ENCODE results near the gene ADGRL2.

DNA sequence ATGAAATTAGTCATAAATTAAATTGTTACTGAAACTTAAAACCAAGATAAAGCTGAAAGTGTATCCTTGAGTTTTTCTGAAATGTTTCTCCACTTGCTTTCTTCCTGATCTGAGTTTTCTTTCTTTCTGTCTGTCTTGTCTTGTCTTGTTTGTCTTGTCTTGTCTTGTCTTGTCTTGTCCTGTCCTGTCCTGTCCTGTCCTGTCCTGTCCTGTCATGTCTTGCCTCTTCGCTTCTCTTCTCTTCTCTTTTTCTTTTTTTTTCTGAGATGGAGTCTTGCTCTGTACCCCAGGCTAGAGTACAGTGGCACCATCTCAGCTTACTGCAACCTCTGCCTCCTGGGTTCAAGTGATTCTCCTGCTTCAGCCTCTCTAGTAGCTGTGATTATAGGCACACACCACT is 73.7 kb downstream of the ADGRL2 start:
- TF ChIP-seq, protein P1, sequence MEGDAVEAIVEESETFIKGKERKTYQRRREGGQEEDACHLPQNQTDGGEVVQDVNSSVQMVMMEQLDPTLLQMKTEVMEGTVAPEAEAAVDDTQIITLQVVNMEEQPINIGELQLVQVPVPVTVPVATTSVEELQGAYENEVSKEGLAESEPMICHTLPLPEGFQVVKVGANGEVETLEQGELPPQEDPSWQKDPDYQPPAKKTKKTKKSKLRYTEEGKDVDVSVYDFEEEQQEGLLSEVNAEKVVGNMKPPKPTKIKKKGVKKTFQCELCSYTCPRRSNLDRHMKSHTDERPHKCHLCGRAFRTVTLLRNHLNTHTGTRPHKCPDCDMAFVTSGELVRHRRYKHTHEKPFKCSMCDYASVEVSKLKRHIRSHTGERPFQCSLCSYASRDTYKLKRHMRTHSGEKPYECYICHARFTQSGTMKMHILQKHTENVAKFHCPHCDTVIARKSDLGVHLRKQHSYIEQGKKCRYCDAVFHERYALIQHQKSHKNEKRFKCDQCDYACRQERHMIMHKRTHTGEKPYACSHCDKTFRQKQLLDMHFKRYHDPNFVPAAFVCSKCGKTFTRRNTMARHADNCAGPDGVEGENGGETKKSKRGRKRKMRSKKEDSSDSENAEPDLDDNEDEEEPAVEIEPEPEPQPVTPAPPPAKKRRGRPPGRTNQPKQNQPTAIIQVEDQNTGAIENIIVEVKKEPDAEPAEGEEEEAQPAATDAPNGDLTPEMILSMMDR (IDR thresholded peaks at IDR 0.05): no peak
- TF ChIP-seq POLR2A (IDR thresholded peaks at IDR 0.05): no peak
